Measurements from ENCODE around the gene CLCN7. TPM values are rescaled to one million over a fixed set of nuclear protein-coding genes. Genes with fewer than 3 reads are reported as not detected.
A peak's percentile ranks its signal among the peaks of the same experiment; 100 is the strongest.

Gene CLCN7
- total and polyA plus RNA-seq, 4 experiments from 2014 or later = 18.1 to 111 (median 67.3) TPM

- CTCF ChIA-PET (ENCODE audit: partially characterized antibody) = no interaction called here
- no peaks in the 10 kb centered on the region for H3K9me3 ChIP-seq (ENCODE audit: control insufficient read depth in 1 of 2, low read length in 2 of 2)
- intact Hi-C loops (cut with micrococcal nuclease) = no loop called here
- no peaks in the 10 kb centered on the region for H3K36me3 ChIP-seq (ENCODE audit: insufficient read depth, low read length)
- no peak overlapping the region for H3K27ac ChIP-seq (ENCODE audit: low read depth, low read length)
- H3K27me3 Mint-ChIP-seq = no peaks in the 10 kb centered on the region
- DNase-seq = no peak
- POLR2A ChIA-PET (ENCODE audit: partially characterized antibody) = no interaction called here
- H3K27ac Mint-ChIP-seq = peak overlapping the region in 1 of 7 donors; percentile 17
- no peaks in the 10 kb centered on the region for H3K27me3 ChIP-seq (ENCODE audit: insufficient read depth, low read length)
- peaks cover 15 to 18% of the 10 kb centered on the region in 2 donors for H3K36me3 Mint-ChIP-seq
- H3K4me3 Mint-ChIP-seq = no peak overlapping the region
- H3K4me1 ChIP-seq (ENCODE audit: insufficient read depth, low read length) = no peaks in the 10 kb centered on the region
- H3K9me3 Mint-ChIP-seq = no peaks in the 10 kb centered on the region
- H3K4me3 ChIP-seq (ENCODE audit: low read length in 2 of 2) = no peak overlapping the region
- peaks cover 0 to 2% (median 0%) of the 10 kb centered on the region in 4 donors for H3K4me1 Mint-ChIP-seq
These were observed 31.8 kb upstream of the CLCN7 start for GRCh38 chr16:1506494-1507213.

- intact Hi-C loops (cut with micrococcal nuclease) = no loop called here
- Mint-ChIP-seq H3K27me3 (no peaks in the 10 kb centered on the region), H3K4me1 (peaks cover 0 to 2% (median 0%) of the 10 kb centered on the region in 4 donors), H3K27ac (no peak overlapping the region), H3K9me3 (no peaks in the 10 kb centered on the region), H3K4me3 (no peak overlapping the region), H3K36me3 (peaks cover 16 to 18% of the 10 kb centered on the region in 2 donors)
- Histone ChIP-seq H3K36me3 (ENCODE audit: insufficient read depth, low read length) (no peaks in the 10 kb centered on the region), H3K9me3 (ENCODE audit: control insufficient read depth in 1 of 2, low read length in 2 of 2) (no peaks in the 10 kb centered on the region), H3K27me3 (ENCODE audit: insufficient read depth, low read length) (no peaks in the 10 kb centered on the region), H3K4me1 (ENCODE audit: insufficient read depth, low read length) (no peaks in the 10 kb centered on the region), H3K4me3 (ENCODE audit: low read length in 2 of 2) (no peak overlapping the region), H3K27ac (ENCODE audit: low read depth, low read length) (no peak overlapping the region)
- DNase-seq = no peak
- CTCF ChIA-PET (ENCODE audit: partially characterized antibody) = no interaction called here
- POLR2A ChIA-PET (ENCODE audit: partially characterized antibody) = no interaction called here
These were observed 31.1 kb upstream of the CLCN7 start for GRCh38 chr16:1505912-1506311.

- peaks cover 0 to 2% (median 0%) of the 10 kb centered on the region in 4 donors for H3K4me1 Mint-ChIP-seq
- Histone ChIP-seq H3K27me3 (ENCODE audit: insufficient read depth, low read length) (no peaks in the 10 kb centered on the region), H3K27ac (ENCODE audit: low read depth, low read length) (no peak overlapping the region), H3K36me3 (ENCODE audit: insufficient read depth, low read length) (no peaks in the 10 kb centered on the region), H3K4me1 (ENCODE audit: insufficient read depth, low read length) (no peaks in the 10 kb centered on the region), H3K9me3 (ENCODE audit: control insufficient read depth in 1 of 2, low read length in 2 of 2) (no peaks in the 10 kb centered on the region), H3K4me3 (ENCODE audit: low read length in 2 of 2) (no peak overlapping the region)
- ChIA-PET CTCF (ENCODE audit: partially characterized antibody) (no interaction called here), POLR2A (ENCODE audit: partially characterized antibody) (no interaction called here)
- H3K27me3 Mint-ChIP-seq = no peaks in the 10 kb centered on the region
- DNase-seq = no peak
- H3K9me3 Mint-ChIP-seq = no peaks in the 10 kb centered on the region
- peaks cover 13 to 18% of the 10 kb centered on the region in 2 donors for H3K36me3 Mint-ChIP-seq
- no peak overlapping the region for H3K4me3 Mint-ChIP-seq
- intact Hi-C loops (cut with micrococcal nuclease) = no loop called here
- H3K27ac Mint-ChIP-seq = no peak overlapping the region
These were observed 30.4 kb upstream of the CLCN7 start for GRCh38 chr16:1505073-1505844.

GRCh38 chr16:1503110-1503955 is 28.5 kb upstream of the CLCN7 start:
- Histone ChIP-seq H3K4me1 (ENCODE audit: insufficient read depth, low read length) (no peaks in the 10 kb centered on the region), H3K27me3 (ENCODE audit: insufficient read depth, low read length) (no peaks in the 10 kb centered on the region), H3K4me3 (ENCODE audit: low read length in 2 of 2) (no peak overlapping the region), H3K9me3 (ENCODE audit: control insufficient read depth in 1 of 2, low read length in 2 of 2) (no peaks in the 10 kb centered on the region), H3K27ac (ENCODE audit: low read depth, low read length) (no peak overlapping the region), H3K36me3 (ENCODE audit: insufficient read depth, low read length) (no peaks in the 10 kb centered on the region)
- ChIA-PET POLR2A (ENCODE audit: partially characterized antibody) (no interaction called here), CTCF (ENCODE audit: partially characterized antibody) (interaction anchor here (1.2 kb wide), 1 partner anchor 10 kb away, joined by 4 read pairs; the partner anchor contains the start of gene TELO2)
- Mint-ChIP-seq H3K4me3 (no peak overlapping the region), H3K36me3 (peaks cover 13 to 20% of the 10 kb centered on the region in 2 donors), H3K27ac (peak overlapping the region in 1 of 7 donors; percentile 54), H3K27me3 (no peaks in the 10 kb centered on the region), H3K4me1 (peaks cover 0 to 2% (median 0%) of the 10 kb centered on the region in 4 donors), H3K9me3 (no peaks in the 10 kb centered on the region)
- no peak for DNase-seq
- intact Hi-C loops (cut with micrococcal nuclease) = no loop called here

GRCh38 chr16:1502092-1503004 is 27.5 kb upstream of the CLCN7 start:
- H3K9me3 Mint-ChIP-seq = no peaks in the 10 kb centered on the region
- no peak overlapping the region for H3K4me3 ChIP-seq (ENCODE audit: low read length in 2 of 2)
- no peak for DNase-seq
- no peaks in the 10 kb centered on the region for H3K27me3 ChIP-seq (ENCODE audit: insufficient read depth, low read length)
- H3K4me1 Mint-ChIP-seq = peaks cover 0 to 2% (median 0%) of the 10 kb centered on the region in 4 donors
- ChIA-PET POLR2A (ENCODE audit: partially characterized antibody) (no interaction called here), CTCF (ENCODE audit: partially characterized antibody) (interaction anchor here (1.2 kb wide), 1 partner anchor 9 kb away, joined by 4 read pairs; the partner anchor contains the start of gene TELO2)
- peaks cover 18 to 19% of the 10 kb centered on the region in 2 donors for H3K36me3 Mint-ChIP-seq
- no peaks in the 10 kb centered on the region for H3K4me1 ChIP-seq (ENCODE audit: insufficient read depth, low read length)
- peak overlapping the region in 1 of 7 donors; percentile 54 for H3K27ac Mint-ChIP-seq
- no peaks in the 10 kb centered on the region for H3K27me3 Mint-ChIP-seq
- H3K36me3 ChIP-seq (ENCODE audit: insufficient read depth, low read length) = no peaks in the 10 kb centered on the region
- intact Hi-C loops (cut with micrococcal nuclease) = no loop called here
- H3K9me3 ChIP-seq (ENCODE audit: control insufficient read depth in 1 of 2, low read length in 2 of 2) = no peaks in the 10 kb centered on the region
- H3K27ac ChIP-seq (ENCODE audit: low read depth, low read length) = no peak overlapping the region
- no peak overlapping the region for H3K4me3 Mint-ChIP-seq

- H3K27ac ChIP-seq (ENCODE audit: low read depth, low read length) = no peak overlapping the region
- CTCF ChIA-PET (ENCODE audit: partially characterized antibody) = no interaction called here
- intact Hi-C loops (cut with micrococcal nuclease) = no loop called here
- H3K9me3 ChIP-seq (ENCODE audit: control insufficient read depth in 1 of 2, low read length in 2 of 2) = no peaks in the 10 kb centered on the region
- POLR2A ChIA-PET (ENCODE audit: partially characterized antibody) = no interaction called here
- Mint-ChIP-seq H3K27me3 (no peaks in the 10 kb centered on the region), H3K4me3 (no peak overlapping the region), H3K27ac (no peak overlapping the region), H3K4me1 (peaks cover 0 to 2% (median under 1%) of the 10 kb centered on the region in 4 donors), H3K36me3 (peaks cover 18 to 22% of the 10 kb centered on the region in 2 donors), H3K9me3 (no peaks in the 10 kb centered on the region)
- no peak for DNase-seq
- no peak overlapping the region for H3K4me3 ChIP-seq (ENCODE audit: low read length in 2 of 2)
- H3K27me3 ChIP-seq (ENCODE audit: insufficient read depth, low read length) = no peaks in the 10 kb centered on the region
- H3K36me3 ChIP-seq (ENCODE audit: insufficient read depth, low read length) = no peaks in the 10 kb centered on the region
- no peaks in the 10 kb centered on the region for H3K4me1 ChIP-seq (ENCODE audit: insufficient read depth, low read length)
These were observed 26.8 kb upstream of the CLCN7 start for GRCh38 chr16:1501630-1502029.
